Measurements from ENCODE around the gene MRPL19.

Gene MRPL19

DNA sequence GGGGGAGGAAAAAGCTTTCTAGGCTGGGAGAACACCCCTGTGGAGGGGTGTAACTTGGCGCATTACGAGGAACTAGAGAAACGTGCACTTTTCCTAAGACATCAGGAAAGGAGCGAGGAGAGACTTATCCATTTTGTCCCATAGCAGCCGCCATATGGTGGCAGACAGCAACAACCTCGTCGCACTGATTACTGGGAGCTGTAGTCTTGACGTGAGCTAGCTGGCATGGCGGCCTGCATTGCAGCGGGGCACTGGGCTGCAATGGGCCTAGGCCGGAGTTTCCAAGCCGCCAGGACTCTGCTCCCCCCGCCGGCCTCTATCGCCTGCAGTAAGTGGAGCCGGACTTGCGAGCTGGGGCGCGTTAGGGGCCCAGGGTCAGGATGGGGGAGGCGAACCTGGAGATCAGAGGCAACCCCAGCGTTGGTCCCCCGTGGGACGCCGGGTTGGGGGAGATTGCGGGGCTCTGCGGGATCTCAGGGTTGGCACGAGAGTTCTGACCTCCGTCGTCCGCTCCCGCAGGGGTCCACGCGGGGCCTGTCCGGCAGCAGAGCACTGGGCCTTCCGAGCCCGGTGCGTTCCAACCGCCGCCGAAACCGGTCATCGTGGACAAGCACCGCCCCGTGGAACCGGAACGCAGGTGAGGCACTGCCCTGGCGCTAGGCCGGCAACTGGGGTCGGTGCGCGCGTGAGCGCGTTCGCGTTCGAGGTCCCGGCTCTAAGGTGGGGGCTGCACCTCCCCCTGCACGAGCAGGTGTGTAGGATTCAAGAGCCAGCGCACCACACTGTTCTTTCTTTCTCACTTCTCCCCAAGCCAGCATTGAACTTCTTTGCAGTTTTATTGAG lies at the start of gene MRPL19:
Gene MRPL19, plus strand, starts transcription at position 201 of the 843 bp plus-strand sequence. Its CDS starts 25 bp downstream, at position 226.
- Mint-ChIP-seq H3K36me3 (ENCODE audit: low read depth) (peaks cover 27% of the 10 kb centered on the region), H3K27me3 (ENCODE audit: low read depth) (no peaks in the 10 kb centered on the region), H3K9me3 (no peaks in the 10 kb centered on the region), H3K4me3 (peak within 1 kb of the TSS; percentile 95), H3K27ac (peak within 1 kb of the TSS; percentile 95), H3K4me1 (ENCODE audit: low read depth) (peaks cover 23% of the 10 kb centered on the region)

DNA sequence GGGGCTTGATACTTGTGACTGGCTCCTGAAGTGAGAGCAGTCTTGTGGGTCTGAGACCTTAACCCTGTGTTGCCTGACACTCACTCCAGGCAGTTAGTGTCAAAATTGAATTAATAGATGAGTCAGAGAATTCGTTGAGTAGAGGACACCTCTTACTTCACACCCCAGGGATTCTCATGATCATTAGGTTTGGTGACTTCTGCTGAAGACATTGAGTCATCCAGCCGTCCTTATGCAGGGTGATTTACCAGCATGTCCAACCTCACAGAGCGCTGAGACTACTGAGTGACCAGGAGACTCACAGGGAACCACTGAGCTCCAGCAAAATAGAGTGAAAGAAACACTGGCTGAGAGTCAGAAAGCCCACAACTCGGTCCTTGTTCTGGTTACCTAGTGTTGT lies 49.8 kb upstream of the MRPL19 start:
- H3K4me3 Mint-ChIP-seq, result no peak overlapping the region
- H3K4me1 Mint-ChIP-seq (ENCODE audit: low read depth), result no peaks in the 10 kb centered on the region
- no peak overlapping the region for H3K27ac Mint-ChIP-seq
- H3K27me3 Mint-ChIP-seq (ENCODE audit: low read depth), result no peaks in the 10 kb centered on the region
- H3K9me3 Mint-ChIP-seq, result no peaks in the 10 kb centered on the region
- H3K36me3 Mint-ChIP-seq (ENCODE audit: low read depth), result no peaks in the 10 kb centered on the region

DNA sequence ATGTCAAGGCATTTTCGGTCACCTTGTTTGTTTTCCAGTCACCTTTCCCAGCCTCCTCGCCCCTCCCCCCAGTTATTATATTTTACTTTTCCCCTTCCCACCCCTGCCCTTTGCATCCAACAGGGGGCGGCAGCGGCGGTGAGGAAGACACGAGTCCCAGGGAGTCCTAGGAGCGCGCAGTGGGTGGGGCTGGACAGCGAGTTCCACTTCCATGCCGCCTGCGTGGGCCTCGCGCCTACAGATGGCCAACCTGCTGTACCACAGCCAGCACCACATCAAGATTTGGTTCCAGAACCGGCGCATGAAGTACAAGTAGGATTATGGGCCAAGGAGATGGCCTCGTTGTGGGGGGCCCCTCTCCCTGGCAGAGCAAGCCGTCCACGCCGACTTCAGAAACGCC lies 48.6 kb upstream of the MRPL19 start:
- Mint-ChIP-seq H3K4me3 (no peak overlapping the region), H3K27ac (no peak overlapping the region), H3K4me1 (ENCODE audit: low read depth) (no peaks in the 10 kb centered on the region), H3K9me3 (no peaks in the 10 kb centered on the region), H3K36me3 (ENCODE audit: low read depth) (no peaks in the 10 kb centered on the region), H3K27me3 (ENCODE audit: low read depth) (no peaks in the 10 kb centered on the region)

DNA sequence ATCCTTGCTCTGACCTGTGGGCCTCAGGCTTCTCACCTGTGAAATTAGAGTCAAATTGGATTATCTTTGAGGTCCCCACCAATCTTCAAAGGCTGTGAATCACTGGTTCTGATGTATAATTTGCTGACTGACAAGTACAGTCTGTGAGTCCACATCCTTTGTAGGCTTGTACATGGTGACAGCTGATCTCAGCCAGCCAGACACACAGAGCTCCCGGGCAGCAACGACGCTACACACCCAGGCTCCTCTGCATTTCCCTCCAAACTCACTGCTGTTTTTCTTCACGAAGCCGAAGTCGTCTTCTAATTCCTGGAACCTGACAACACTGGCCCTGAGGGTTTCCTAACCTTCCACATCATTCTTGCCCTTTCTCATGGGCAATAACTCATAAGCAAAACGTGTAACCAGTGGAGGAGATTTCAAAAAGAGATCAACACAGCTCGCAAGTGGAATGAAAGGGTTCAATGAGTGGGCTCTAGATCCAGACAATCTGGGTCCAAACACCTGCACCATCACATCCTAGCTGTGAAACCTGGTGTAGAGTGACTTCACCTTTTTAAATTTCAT lies 47.9 kb upstream of the MRPL19 start:
- H3K27ac Mint-ChIP-seq, result no peak overlapping the region
- H3K9me3 Mint-ChIP-seq, result no peaks in the 10 kb centered on the region
- no peak overlapping the region for H3K4me3 Mint-ChIP-seq
- peaks cover 4% of the 10 kb centered on the region for H3K27me3 Mint-ChIP-seq (ENCODE audit: low read depth)
- no peaks in the 10 kb centered on the region for H3K4me1 Mint-ChIP-seq (ENCODE audit: low read depth)
- no peaks in the 10 kb centered on the region for H3K36me3 Mint-ChIP-seq (ENCODE audit: low read depth)

DNA sequence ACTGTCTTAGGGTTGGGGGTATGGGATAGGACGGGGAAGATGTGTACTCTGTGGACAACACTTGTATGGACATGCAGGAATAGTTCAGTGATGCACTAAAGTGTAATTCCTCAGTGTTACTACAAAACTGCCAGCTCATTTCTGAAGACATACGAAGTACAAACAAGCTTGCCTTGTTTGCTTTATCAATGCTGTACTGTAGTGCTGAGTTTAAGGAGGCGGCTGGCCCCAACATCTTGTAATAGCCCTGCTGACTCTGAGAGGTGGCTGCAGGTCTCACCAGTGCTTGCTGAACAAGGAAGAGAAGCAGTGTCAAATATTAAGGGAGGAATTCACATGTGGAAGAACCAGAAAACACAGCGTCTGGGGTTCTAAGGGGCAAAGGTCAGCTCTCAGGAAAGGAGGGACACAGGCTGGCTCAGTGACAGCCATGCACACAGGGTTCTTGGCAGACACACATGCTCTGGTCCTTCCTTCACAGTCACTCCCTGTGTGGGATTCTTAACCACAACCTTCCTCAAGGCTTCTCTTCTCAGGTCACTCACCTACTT lies 46.0 kb upstream of the MRPL19 start:
- Mint-ChIP-seq H3K4me3 (no peak overlapping the region), H3K36me3 (ENCODE audit: low read depth) (no peaks in the 10 kb centered on the region), H3K9me3 (no peaks in the 10 kb centered on the region), H3K4me1 (ENCODE audit: low read depth) (no peaks in the 10 kb centered on the region), H3K27ac (no peak overlapping the region), H3K27me3 (ENCODE audit: low read depth) (peaks cover 14% of the 10 kb centered on the region)

DNA sequence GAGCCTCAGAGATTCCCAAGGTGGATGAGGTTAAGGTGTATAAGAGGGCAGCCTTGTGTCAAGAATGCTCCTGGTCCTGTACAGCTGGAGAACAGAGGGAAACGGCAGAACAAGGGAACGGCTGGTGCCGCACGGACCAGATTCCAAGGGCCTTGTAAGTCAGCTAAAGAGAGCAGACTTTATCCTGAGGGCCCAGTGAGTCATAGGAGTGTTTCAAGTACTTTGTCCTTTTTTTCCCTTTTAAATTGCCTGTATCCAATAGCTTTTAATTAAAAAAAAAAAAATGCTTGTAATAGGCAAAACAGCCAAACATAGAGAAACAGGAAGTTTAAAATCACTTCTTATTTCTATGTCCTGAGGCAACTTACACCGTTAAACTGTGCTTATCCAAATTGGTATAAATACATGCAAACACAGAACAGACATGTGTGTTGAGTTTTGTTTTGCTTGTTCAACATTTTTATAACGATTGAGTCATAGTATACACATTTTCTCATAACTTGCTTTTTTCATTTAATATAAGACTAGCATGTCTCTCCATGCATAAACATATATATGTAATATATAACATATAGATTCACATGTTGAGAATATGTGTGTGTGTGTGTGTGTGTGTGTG lies 43.8 kb upstream of the MRPL19 start:
- Mint-ChIP-seq H3K9me3 (no peaks in the 10 kb centered on the region), H3K4me1 (ENCODE audit: low read depth) (no peaks in the 10 kb centered on the region), H3K27me3 (ENCODE audit: low read depth) (peaks cover 25% of the 10 kb centered on the region), H3K4me3 (no peak overlapping the region), H3K27ac (no peak overlapping the region), H3K36me3 (ENCODE audit: low read depth) (no peaks in the 10 kb centered on the region)

DNA sequence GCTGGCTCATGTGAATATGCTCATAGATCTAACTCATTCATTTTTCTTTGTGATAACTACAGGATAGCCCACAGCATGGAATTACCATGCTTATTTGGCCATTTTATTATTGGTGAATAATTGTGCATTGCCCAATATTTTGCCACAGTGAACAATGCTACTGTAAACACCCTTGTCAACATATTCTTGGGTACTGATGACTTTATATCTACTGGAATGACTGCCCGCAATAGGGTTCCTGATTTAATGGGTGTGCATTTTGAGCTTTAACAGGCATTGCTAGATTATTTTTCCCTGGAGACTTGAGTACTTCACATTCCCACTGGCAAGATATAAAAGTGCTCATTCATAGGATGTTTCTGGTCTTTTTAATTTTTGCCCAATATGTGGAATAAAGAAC lies 43.1 kb upstream of the MRPL19 start:
- Mint-ChIP-seq H3K27me3 (ENCODE audit: low read depth) (peaks cover 29% of the 10 kb centered on the region), H3K27ac (no peak overlapping the region), H3K4me1 (ENCODE audit: low read depth) (no peaks in the 10 kb centered on the region), H3K4me3 (no peak overlapping the region), H3K9me3 (no peaks in the 10 kb centered on the region), H3K36me3 (ENCODE audit: low read depth) (no peaks in the 10 kb centered on the region)

DNA sequence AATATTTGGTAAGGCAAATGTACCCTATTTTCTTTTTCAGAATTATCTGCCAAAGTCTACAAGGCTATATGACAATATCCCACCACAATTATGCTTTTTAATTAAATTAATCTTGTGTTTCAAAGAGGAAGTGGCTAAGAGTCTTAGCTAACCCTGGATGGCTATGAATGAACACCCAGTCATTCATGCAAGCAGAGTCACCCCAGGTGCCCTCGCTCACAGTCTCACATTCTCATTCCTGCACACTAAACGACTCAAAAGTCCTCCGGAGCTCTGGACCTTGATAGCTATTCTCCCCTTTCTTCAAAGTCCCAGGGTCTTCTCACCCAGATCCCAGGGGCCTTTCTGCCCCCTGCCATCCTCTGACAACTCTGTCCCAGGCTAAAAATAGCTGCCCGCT lies 42.1 kb upstream of the MRPL19 start:
- H3K9me3 Mint-ChIP-seq, result no peaks in the 10 kb centered on the region
- peaks cover 35% of the 10 kb centered on the region for H3K27me3 Mint-ChIP-seq (ENCODE audit: low read depth)
- no peaks in the 10 kb centered on the region for H3K36me3 Mint-ChIP-seq (ENCODE audit: low read depth)
- H3K4me3 Mint-ChIP-seq, result no peak overlapping the region
- H3K4me1 Mint-ChIP-seq (ENCODE audit: low read depth), result no peaks in the 10 kb centered on the region
- H3K27ac Mint-ChIP-seq, result no peak overlapping the region

DNA sequence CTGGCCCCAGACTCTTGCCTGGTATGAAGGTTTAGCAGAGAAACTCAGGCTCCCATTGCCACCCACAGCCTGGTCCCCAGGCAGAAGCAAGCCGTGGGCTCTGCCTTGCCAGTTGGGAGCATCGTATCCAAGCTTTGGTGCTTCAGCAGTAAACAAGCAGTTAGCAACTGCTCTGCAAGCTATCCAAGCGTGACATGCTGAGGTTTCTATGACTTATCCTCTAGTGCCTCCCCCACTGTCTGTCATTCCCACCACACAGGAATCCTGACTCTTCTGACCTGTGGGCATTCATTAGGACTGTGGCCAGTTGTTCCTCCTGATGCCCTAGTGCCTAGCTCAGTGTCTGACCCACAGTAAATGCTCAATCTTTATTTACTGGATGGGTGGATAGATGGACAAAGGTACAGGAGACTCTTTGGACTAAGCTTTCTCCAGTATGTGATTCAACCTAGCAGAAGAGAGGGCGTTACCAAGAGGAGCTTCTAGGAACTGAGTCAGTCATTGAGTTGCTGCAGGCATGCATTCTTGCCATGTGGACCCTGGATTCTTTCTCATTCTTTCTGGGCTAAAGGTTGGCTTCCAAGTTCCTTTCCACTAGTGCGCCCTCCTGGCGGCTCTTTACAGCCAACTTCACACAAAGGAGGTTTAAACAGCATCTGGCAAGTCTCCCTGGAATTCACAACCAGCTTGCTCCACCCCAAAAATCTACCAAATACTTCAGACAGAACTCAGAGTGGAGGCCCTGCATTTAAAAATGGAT lies 40.6 kb upstream of the MRPL19 start:
- no peak overlapping the region for H3K27ac Mint-ChIP-seq
- no peaks in the 10 kb centered on the region for H3K9me3 Mint-ChIP-seq
- H3K36me3 Mint-ChIP-seq (ENCODE audit: low read depth), result no peaks in the 10 kb centered on the region

DNA sequence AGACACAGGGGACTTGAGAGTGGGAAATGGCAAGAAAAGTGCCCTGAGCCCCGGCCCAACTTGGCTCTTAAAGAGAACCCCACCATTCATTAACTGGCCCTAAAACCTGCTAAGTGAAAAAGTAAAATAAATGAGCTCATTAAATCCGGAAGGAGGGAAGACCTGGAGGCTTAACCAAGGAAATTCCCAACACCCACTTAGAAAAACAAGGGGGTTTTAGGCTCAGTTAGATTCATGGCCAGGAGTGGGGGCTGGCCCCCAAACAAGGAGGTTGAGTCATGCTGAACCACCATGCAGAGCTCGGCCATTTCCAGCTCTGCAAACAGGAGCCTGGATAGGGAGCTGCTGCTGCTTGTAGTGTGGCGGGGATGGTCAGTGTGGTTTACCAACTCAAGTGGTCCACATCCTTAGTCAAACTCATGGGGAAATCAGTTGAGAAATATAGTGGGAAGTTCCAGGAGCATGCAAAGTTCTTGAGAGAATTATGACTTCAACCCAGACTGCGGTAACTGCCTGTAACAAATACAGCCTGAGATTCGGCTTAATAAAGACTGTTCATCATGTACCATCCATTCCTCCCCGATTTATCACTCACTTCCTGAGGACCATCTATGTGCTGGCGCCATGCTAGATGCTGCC lies 39.7 kb upstream of the MRPL19 start:
- no peak overlapping the region for H3K27ac Mint-ChIP-seq
- H3K4me3 Mint-ChIP-seq, result no peak overlapping the region
- H3K4me1 Mint-ChIP-seq (ENCODE audit: low read depth), result no peaks in the 10 kb centered on the region
- no peaks in the 10 kb centered on the region for H3K36me3 Mint-ChIP-seq (ENCODE audit: low read depth)
- H3K27me3 Mint-ChIP-seq (ENCODE audit: low read depth), result peaks cover 37% of the 10 kb centered on the region
- no peaks in the 10 kb centered on the region for H3K9me3 Mint-ChIP-seq

More for the DNA sequence above, 40.6 kb upstream of the MRPL19 start:
- Mint-ChIP-seq H3K27me3 (ENCODE audit: low read depth) (peaks cover 35% of the 10 kb centered on the region), H3K4me3 (no peak overlapping the region), H3K4me1 (ENCODE audit: low read depth) (no peaks in the 10 kb centered on the region)

DNA sequence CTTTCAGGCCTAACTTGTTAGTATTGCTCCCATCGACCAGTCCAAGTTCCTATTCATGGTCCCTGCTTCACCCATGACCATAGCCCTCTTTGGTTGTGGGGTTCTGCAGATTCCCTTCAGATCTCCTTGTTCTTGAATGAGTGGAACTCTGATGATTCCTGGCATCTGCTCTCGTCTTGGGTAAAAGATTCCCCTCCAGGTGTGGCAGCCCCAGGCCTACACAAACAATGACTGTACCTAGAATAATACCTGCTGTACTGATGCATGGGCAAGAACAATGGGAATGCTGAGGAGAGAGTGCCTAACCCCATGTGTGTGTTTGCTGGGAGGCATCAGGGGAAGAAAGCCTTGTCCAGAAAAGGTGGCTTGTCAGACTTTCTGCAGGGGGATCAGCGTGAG lies 39.2 kb upstream of the MRPL19 start:
- Mint-ChIP-seq H3K27ac (no peak overlapping the region), H3K9me3 (no peaks in the 10 kb centered on the region), H3K36me3 (ENCODE audit: low read depth) (no peaks in the 10 kb centered on the region), H3K27me3 (ENCODE audit: low read depth) (peaks cover 41% of the 10 kb centered on the region), H3K4me1 (ENCODE audit: low read depth) (no peaks in the 10 kb centered on the region), H3K4me3 (no peak overlapping the region)

DNA sequence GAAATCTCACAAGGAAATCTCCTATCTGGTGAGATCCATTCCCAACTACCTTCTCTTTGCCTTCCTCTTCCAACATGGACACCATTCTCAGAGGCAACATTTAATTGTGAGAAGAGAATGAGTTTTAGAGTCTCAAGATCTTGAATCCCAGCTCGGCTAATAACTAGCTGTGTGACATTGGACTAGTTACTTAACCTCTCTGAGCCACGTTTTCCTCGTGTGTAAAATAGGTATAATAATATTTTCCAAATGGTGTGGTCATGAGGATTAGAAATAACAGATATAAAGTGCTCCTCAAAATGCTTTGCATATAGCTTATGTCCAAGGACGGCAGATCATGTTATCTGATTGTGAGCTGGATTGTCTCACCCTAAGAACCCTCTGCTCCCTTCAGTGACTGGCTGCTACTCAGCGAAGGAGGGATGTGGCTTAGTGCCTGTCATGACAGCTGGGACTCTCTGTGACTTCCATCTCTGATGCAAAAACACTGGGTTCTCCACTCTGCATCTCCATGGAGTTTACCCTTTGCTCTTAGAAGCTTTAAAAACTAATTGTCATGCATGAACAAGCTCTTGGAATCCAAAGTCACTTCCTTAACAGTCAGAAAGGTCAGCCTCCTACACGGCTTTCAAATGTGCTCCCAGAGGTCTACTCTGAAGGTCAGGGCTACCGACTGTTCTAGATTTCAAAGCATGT lies 38.4 kb upstream of the MRPL19 start:
- no peaks in the 10 kb centered on the region for H3K4me1 Mint-ChIP-seq (ENCODE audit: low read depth)
- H3K9me3 Mint-ChIP-seq, result no peaks in the 10 kb centered on the region
- H3K4me3 Mint-ChIP-seq, result no peak overlapping the region
- no peaks in the 10 kb centered on the region for H3K36me3 Mint-ChIP-seq (ENCODE audit: low read depth)
- H3K27ac Mint-ChIP-seq, result no peak overlapping the region
- H3K27me3 Mint-ChIP-seq (ENCODE audit: low read depth), result peaks cover 44% of the 10 kb centered on the region

DNA sequence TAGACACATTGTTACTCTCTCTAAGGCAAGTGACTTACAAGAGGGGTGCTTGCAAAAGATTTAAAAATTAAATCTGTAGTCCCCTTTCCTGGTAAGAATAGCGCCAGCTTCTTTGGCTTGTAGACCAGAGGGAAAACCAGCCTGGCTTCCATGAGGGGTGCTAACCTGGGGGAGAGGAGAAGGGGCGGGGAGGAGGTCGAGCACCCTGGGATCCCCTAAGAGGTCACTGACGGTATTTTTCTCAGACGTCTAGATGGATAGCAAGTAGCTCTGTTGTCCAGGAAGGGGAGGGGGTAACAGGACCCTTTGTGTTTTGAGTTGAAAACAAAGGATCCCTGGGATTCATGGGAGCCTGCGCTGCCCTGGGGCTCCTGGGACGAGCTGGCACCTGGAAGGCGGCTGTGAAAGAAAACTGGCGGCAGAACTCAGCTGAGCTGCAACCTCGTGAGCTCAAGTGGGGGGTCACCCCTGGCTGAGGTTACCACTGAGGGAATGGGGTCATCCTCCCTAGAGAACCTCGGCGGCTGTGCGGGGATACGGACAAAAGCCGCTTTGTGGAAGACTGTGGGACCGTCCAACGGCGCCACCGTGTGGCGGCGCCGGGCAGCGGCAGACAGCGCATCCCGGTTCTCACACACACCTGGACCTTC lies 37.8 kb upstream of the MRPL19 start:
- Mint-ChIP-seq H3K4me1 (ENCODE audit: low read depth) (no peaks in the 10 kb centered on the region), H3K27me3 (ENCODE audit: low read depth) (peaks cover 42% of the 10 kb centered on the region), H3K9me3 (no peaks in the 10 kb centered on the region), H3K4me3 (no peak overlapping the region), H3K36me3 (ENCODE audit: low read depth) (no peaks in the 10 kb centered on the region), H3K27ac (no peak overlapping the region)

Measured in T-helper 1 cell treated with Interleukin-12 subunit alpha and Interleukin-12 subunit beta and Interleukin-4 antibody, amounts not matched to agents 30 μg/mL and 1 μg/mL, for 36 hours (primary cell).